ENCODE measurements around the gene KIF26A.

- no peak for TF ChIP-seq CTCF (IDR thresholded peaks at IDR 0.05)
- no peak for TF ChIP-seq POLR2A (IDR thresholded peaks at IDR 0.05)
These were observed 33.1 kb upstream of the KIF26A start for GRCh38 chr14:104105071-104105821.
